Heart right ventricle (tissue), 16 donors: ENCODE measurements around the gene CCDC63. TPM values are rescaled to one million over a fixed set of nuclear protein-coding genes. Genes with fewer than 3 reads are reported as not detected.

Experiments used
- ATAC-seq, 8 donors: fragments of 200-7000 bp; cut with Tn5 transposase; one replicate each; pipeline ENCODE4 v1.9.1; 2020; ENCODE audit warnings: mild to moderate bottlenecking in 8 of 8, moderate library complexity in 8 of 8, moderate number of reproducible peaks in 1 of 8
- DNase-seq, 2 donors: peaks; one replicate each; pipeline ENCODE4 v3.0.0-alpha.2; 2020
- H3K27ac ChIP-seq, 10 donors: fragments of 200-600 bp; sonication (generic) in 2 of 10; one replicate each; pipeline versions ENCODE4 v1.5.0 to v1.8.0; 2020 to 2022; ENCODE audit warnings: mild to moderate bottlenecking in 3 of 10
- H3K27me3 ChIP-seq, 7 donors: fragments of 200-600 bp; one replicate each; pipeline ENCODE4 v1.8.0; 2021 to 2022; ENCODE audit warnings: mild to moderate bottlenecking in 2 of 7
- H3K36me3 ChIP-seq, 9 donors: fragments of 200-600 bp; sonication (generic) in 1 of 9; one replicate each; pipeline versions ENCODE4 v1.5.0 to v1.8.0; 2020 to 2022; ENCODE audit warnings: mild to moderate bottlenecking in 2 of 9
- H3K4me1 ChIP-seq, 9 donors: fragments of 200-600 bp; sonication (generic) in 1 of 9; one replicate each; pipeline versions ENCODE4 v1.5.0 to v1.8.0; 2020 to 2022; ENCODE audit warnings: mild to moderate bottlenecking in 4 of 9
- H3K4me3 ChIP-seq, 10 donors: fragments of 200-600 bp; sonication (generic) in 2 of 10; one replicate each; pipeline versions ENCODE4 v1.5.0 to v1.8.0; 2020 to 2022; ENCODE audit warnings: mild to moderate bottlenecking in 7 of 10, moderate library complexity in 2 of 10
- H3K9me3 ChIP-seq, 11 donors: fragments of 200-600 bp in 10 of 11; sonication (generic) in 2 of 11; one replicate each; pipeline versions ENCODE4 v1.5.0 to v1.8.0; 2013 to 2022; ENCODE audit warnings: mild to moderate bottlenecking in 2 of 11, control low read depth in 1 of 11, moderate library complexity in 1 of 11
- WGBS, 2 donors: extraction: QIAGEN DNeasy Blood & Tissue Kit; methylation state at CpG; one replicate each; pipeline ENCODE4 v1.1.7; 2013; ENCODE audit warnings: inconsistent platforms in 1 of 2; 5-methylcytosine and 5-hydroxymethylcytosine counted together
- intact Hi-C, 10 donors: fragments of 100-400 bp; cut with DNase I; formaldehyde crosslinking; loops; one replicate each; pipeline versions ENCODE4 v1.11.1 to v1.14.2; 2022
- polyA plus RNA-seq, 2 donors: library from polyadenylated mRNA; stranded (reverse); fragments of 200-250 nt; gene quantifications; one replicate each; pipeline ENCODE4 v1.2.3, GENCODE V29; 2013
- total RNA-seq, 10 donors: library from RNA; stranded (reverse); fragmentation: NEBNext Ultra II Directional in 3 of 10; extraction: Animal tissue kit (Norgen Biotek cat#: 25700) in 3 of 10; gene quantifications; one replicate each; pipeline versions ENCODE4 v1.2.1 to v1.2.4, GENCODE V29; 2021 to 2023
- TF ChIP-seq, protein P1 (sequence below), 9 donors: fragments of 200-600 bp; sonication (generic) in 2 of 9; IDR thresholded peaks; one replicate each; pipeline versions ENCODE4 v1.5.0 to v1.8.0; 2021 to 2022; ENCODE audit warnings: antibody characterized with exemption in 9 of 9, mild to moderate bottlenecking in 5 of 9, moderate library complexity in 1 of 9
- donor health status: Arrhythmogenic right ventricular cardiomyopathy.
- donor health status: ischemic (EF 13 %, LVEDD 7.1; RV severe dilation, severe dysfunction).
- donor health status: healthy with polysubstance abuse.
- donor health status: DM: no; HTN: yes; CAD: no.
- donor health status: DM: no; HTN: no; CAD: no.
- donor health status: ischemic (EF 25% LVEDD 6.9; RV normal size, moderate dysfunction).
- donor health status: ischemic (EF 25% LVEDD 5.7; RV mildly dilated, moderate dysfunction).
- donor health status: healthy.
- donor health status: DM: yes; HTN: yes; CAD: no.
- donor health status: Ischemic cardiomyopathy.
- donor health status: ischemic (EF 35%, LVEDD 5.7; RV mildly dilated, moderate dysfunction).
- donor health status: nonischemic (EF 11% LVEDD 7.7; RV severe dilation, severe dysfunction).
- donor health status: DM: yes; HTN: yes; CAD: no.
- donor health status: PGD.
- donor health status: ischemic (EF 29% LVEDD 5.4; RV normal size, mild dysfunction).
- donor health status: nonischemic (EF 23%, LVEDD 6.1; RV moderate dilation, normal function).

Gene CCDC63
- total and polyA plus RNA-seq, 12 donors = not detected

DNA sequence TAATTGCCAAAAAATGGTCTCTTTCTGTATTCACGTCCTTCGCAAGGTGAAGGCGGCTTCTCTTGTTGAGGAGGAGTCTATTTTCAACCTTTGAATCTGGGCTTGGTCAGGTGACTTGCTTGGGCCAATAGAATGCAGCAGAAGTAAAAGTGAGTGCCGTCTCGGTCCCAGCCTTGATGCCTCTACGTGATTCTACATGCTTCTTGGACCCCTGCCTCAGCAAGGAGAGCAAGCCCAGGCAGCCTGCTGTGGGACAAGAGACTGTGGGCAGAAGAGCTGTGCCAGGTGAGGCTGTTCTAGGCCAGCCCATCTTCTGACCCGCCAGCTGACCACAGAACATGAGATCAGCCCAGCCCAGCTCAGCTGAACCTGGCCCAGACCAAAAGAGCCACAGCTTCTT lies 39.1 kb upstream of the CCDC63 start:
- H3K9me3 ChIP-seq = peaks cover 0 to 17% (median 0%) of the 10 kb centered on the region in 11 donors
- ATAC-seq (no peak), DNase-seq (no peak)
- H3K4me1 ChIP-seq = no peaks in the 10 kb centered on the region
- no peak overlapping the region for H3K4me3 ChIP-seq
- no peaks in the 10 kb centered on the region for H3K27me3 ChIP-seq
- intact Hi-C loops = no loop called here
- WGBS, 2 donors = 89 to 90% methylated on average over 7 of the region's 7 CpGs
- TF ChIP-seq, protein P1, sequence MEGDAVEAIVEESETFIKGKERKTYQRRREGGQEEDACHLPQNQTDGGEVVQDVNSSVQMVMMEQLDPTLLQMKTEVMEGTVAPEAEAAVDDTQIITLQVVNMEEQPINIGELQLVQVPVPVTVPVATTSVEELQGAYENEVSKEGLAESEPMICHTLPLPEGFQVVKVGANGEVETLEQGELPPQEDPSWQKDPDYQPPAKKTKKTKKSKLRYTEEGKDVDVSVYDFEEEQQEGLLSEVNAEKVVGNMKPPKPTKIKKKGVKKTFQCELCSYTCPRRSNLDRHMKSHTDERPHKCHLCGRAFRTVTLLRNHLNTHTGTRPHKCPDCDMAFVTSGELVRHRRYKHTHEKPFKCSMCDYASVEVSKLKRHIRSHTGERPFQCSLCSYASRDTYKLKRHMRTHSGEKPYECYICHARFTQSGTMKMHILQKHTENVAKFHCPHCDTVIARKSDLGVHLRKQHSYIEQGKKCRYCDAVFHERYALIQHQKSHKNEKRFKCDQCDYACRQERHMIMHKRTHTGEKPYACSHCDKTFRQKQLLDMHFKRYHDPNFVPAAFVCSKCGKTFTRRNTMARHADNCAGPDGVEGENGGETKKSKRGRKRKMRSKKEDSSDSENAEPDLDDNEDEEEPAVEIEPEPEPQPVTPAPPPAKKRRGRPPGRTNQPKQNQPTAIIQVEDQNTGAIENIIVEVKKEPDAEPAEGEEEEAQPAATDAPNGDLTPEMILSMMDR (IDR thresholded peaks at IDR 0.05) = no peak
- H3K27ac ChIP-seq = no peak overlapping the region
- no peaks in the 10 kb centered on the region for H3K36me3 ChIP-seq

DNA sequence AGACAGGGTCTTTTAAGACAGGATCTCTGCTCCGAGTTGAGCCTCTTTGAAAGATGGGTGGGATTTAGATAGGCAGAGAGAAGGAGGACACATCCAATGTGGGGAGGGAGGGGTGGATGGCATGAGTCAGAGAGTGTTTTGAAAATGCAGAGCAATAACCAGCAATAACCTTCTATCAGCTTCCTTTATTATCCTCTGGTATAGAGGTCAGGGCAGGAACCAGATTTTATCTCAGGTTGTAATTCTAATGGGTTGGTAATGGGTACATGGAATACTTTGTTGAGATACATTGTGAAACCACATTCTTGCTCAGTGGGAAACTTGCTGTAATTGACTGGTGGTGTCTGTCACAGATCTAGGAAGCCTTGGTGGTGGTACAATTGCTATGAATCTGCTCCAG lies 37.6 kb upstream of the CCDC63 start:
- TF ChIP-seq, protein P1 (IDR thresholded peaks at IDR 0.05) = no peak
- no peak overlapping the region for H3K27ac ChIP-seq
- no peak for ATAC-seq
- peaks cover 0 to 9% (median 0%) of the 10 kb centered on the region in 7 donors for H3K27me3 ChIP-seq
- intact Hi-C loops = no loop called here
- peaks cover 0 to 7% (median 0%) of the 10 kb centered on the region in 11 donors for H3K9me3 ChIP-seq
- DNase-seq = no peak
- H3K4me3 ChIP-seq = no peak overlapping the region
- H3K36me3 ChIP-seq = no peaks in the 10 kb centered on the region
- no peaks in the 10 kb centered on the region for H3K4me1 ChIP-seq
- 56 to 72% methylated on average over 1 of the region's 1 CpG for WGBS, 2 donors

DNA sequence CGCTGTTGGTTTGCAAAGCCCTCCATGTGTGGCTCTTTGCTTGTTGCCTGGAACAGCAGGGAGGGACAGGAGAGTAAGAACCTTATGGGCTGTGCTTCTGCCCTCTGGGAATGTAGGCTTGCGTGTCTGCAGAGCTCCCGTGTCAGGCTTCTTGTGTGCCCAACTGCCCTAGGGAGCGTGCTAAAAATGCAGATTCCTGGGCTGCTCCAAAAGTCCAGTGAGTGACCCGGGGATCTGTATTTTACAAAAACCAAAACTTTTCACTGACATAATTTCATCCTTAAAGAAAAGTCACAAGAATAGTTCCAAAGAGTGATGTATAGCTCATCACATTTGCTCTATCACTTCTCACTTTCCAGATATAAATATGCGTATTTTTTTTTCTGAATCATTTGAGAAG lies 34.8 kb upstream of the CCDC63 start:
- Histone ChIP-seq H3K36me3 (no peaks in the 10 kb centered on the region), H3K9me3 (no peaks in the 10 kb centered on the region), H3K4me3 (no peak overlapping the region), H3K27me3 (peaks cover 0 to 9% (median 0%) of the 10 kb centered on the region in 7 donors), H3K27ac (no peak overlapping the region), H3K4me1 (no peaks in the 10 kb centered on the region)
- 80 to 81% methylated on average over 6 of the region's 6 CpGs for WGBS, 2 donors
- ATAC-seq (no peak), DNase-seq (no peak)
- intact Hi-C loops = no loop called here
- TF ChIP-seq, protein P1 (IDR thresholded peaks at IDR 0.05) = no peak

DNA sequence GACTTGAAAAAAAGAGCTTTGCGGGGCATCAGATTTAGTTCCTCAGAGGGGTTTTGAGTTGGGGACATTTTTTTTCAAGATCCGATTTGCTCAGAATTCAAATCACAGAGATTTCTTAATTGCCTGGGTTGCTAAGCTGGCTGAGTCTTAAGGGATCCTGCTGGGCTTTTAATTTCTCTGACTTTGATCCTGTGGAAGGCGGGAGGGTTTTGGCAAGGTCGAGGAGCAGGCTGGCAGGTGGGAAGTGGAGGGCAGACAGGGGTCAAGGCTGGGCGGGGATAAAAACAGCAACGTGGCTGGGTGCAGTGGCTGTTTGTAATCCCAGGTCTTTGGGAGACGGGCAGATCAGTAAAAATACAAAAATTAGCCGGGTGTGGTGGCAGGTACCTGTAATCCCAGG lies 33.5 kb upstream of the CCDC63 start:
- no peak overlapping the region for H3K27ac ChIP-seq
- no peak for ATAC-seq
- H3K27me3 ChIP-seq = peaks cover 0 to 9% (median 0%) of the 10 kb centered on the region in 7 donors
- no peaks in the 10 kb centered on the region for H3K4me1 ChIP-seq
- TF ChIP-seq, protein P1 (IDR thresholded peaks at IDR 0.05) = no peak
- no peak overlapping the region for H3K4me3 ChIP-seq
- H3K36me3 ChIP-seq = no peaks in the 10 kb centered on the region
- no peaks in the 10 kb centered on the region for H3K9me3 ChIP-seq
- WGBS, 2 donors = 45 to 46% methylated on average over 8 of the region's 8 CpGs
- DNase-seq = no peak
- intact Hi-C loops = no loop called here
